Measurements from ENCODE around the gene MDH2. TPM values are rescaled to one million over a fixed set of nuclear protein-coding genes. Genes with fewer than 3 reads are reported as not detected.
"Not testable (repeated sequence)": the region's sequence is repeated elsewhere in the genome, so short reads cannot be mapped to it uniquely, and the experiment has no call there.

Gene MDH2
- total and polyA plus RNA-seq, 2 donors (not counting 1 experiment from before 2014, with no cell fraction given): 49.4 to 90.7 TPM

DNA sequence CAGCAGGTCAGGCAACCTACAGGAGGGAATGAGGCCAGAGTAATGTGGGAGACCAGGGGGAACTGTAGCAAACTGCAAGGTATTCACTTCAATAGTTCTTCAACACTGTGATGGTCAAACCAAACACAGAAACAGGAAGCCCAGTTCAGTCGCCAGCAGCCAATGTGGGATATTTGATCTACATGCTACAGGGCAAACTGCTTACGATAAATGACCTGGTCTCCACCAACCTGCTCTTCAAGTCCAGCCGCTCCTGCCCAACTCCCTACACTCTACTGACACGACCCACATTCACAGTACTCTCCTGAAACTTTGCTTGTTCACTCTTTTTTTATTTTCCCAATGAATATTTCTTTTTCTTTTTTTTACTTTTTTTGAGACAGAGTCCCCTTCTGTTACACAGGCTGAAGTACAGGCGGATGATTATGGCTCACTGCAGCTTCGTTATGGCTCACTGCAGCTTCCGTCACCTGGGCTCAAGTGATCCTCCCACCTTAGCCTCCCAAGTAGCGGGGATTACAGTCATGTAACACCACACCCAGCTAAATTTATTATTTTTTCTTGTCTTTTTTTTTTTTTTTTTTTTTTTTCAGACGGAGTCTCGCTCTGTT is 42.1 kb downstream of the MDH2 start:
- no peak overlapping the region for H2AFZ ChIP-seq (ENCODE audit: low read length)
- TF ChIP-seq, protein P1, sequence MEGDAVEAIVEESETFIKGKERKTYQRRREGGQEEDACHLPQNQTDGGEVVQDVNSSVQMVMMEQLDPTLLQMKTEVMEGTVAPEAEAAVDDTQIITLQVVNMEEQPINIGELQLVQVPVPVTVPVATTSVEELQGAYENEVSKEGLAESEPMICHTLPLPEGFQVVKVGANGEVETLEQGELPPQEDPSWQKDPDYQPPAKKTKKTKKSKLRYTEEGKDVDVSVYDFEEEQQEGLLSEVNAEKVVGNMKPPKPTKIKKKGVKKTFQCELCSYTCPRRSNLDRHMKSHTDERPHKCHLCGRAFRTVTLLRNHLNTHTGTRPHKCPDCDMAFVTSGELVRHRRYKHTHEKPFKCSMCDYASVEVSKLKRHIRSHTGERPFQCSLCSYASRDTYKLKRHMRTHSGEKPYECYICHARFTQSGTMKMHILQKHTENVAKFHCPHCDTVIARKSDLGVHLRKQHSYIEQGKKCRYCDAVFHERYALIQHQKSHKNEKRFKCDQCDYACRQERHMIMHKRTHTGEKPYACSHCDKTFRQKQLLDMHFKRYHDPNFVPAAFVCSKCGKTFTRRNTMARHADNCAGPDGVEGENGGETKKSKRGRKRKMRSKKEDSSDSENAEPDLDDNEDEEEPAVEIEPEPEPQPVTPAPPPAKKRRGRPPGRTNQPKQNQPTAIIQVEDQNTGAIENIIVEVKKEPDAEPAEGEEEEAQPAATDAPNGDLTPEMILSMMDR (conservative IDR thresholded peaks at IDR 0.05 in 1 of 2, IDR thresholded peaks at IDR 0.05 in 1 of 2; ENCODE audit: low read depth in 1 of 2, low read length in 2 of 2): no peak
- TF ChIP-seq EZH2 (IDR thresholded peaks at IDR 0.05; ENCODE audit: low read length, missing control alignments): no peak

DNA sequence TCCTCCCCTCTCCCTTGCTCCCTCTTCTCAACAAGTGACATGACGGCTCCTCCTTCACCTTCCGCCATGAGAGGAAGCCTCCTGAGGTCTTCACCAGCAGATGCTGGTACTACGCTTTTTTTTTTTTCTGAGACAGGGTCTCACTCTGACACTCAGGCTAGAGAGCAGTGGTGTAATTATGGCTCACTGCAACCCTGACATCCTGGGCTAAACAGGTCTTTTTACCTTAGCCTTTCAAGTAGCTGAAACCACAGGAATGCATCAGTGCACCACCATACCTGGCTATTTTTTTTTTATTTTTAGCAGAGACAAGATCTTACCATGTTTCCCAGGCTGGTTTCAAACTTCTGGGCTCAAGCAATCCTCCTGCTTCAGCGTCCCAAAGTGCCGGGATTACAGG is 43.6 kb downstream of the MDH2 start:
- no peaks in the 10 kb centered on the region for H3K9me3 ChIP-seq (ENCODE audit: control insufficient read depth, insufficient read depth, low read depth, low read length)
- no peak overlapping the region for H3K4me2 ChIP-seq (ENCODE audit: extremely low read depth, insufficient read depth, low read length)
- peaks cover 3% of the 10 kb centered on the region for H3K4me1 ChIP-seq (ENCODE audit: control insufficient read depth, extremely low read depth, insufficient read depth, low read length)
- TF ChIP-seq EZH2 (IDR thresholded peaks at IDR 0.05; ENCODE audit: low read length, missing control alignments): no peak
- TF ChIP-seq, protein P1 (conservative IDR thresholded peaks at IDR 0.05 in 1 of 2, IDR thresholded peaks at IDR 0.05 in 1 of 2; ENCODE audit: low read depth in 1 of 2, low read length in 2 of 2): no peak
- no peaks in the 10 kb centered on the region for H3K36me3 ChIP-seq (ENCODE audit: control insufficient read depth, insufficient read depth, low read length)
- H4K20me1 ChIP-seq (ENCODE audit: control insufficient read depth, extremely low read depth, insufficient read depth, low read length): no peaks in the 10 kb centered on the region
- H3K27ac ChIP-seq (ENCODE audit: insufficient read depth, low read length): no peak overlapping the region
- no peak overlapping the region for H3K4me3 ChIP-seq (replicated peaks in 1 of 4; ENCODE audit: control extremely low read depth in 1 of 4, insufficient read depth in 1 of 4, low read depth in 3 of 4, low read length in 4 of 4)
- no peak overlapping the region for H2AFZ ChIP-seq (ENCODE audit: low read length)
- H3K9ac ChIP-seq (ENCODE audit: insufficient read depth, low read length): no peak overlapping the region
- no peaks in the 10 kb centered on the region for H3K27me3 ChIP-seq (ENCODE audit: control insufficient read depth, insufficient read depth, low read length)
- no peak for DNase-seq (ENCODE audit: low read depth in 2 of 2)
- H3K79me2 ChIP-seq (ENCODE audit: control insufficient read depth, insufficient read depth, low read length): no peaks in the 10 kb centered on the region

More for the DNA sequence above, 42.1 kb downstream of the MDH2 start:
- Histone ChIP-seq H3K9me3 (ENCODE audit: control insufficient read depth, insufficient read depth, low read depth, low read length) (no peaks in the 10 kb centered on the region), H3K9ac (ENCODE audit: insufficient read depth, low read length) (no peak overlapping the region), H3K4me1 (ENCODE audit: control insufficient read depth, extremely low read depth, insufficient read depth, low read length) (peaks cover 3% of the 10 kb centered on the region), H3K79me2 (ENCODE audit: control insufficient read depth, insufficient read depth, low read length) (no peaks in the 10 kb centered on the region), H3K27ac (ENCODE audit: insufficient read depth, low read length) (no peak overlapping the region), H3K27me3 (ENCODE audit: control insufficient read depth, insufficient read depth, low read length) (no peaks in the 10 kb centered on the region), H3K36me3 (ENCODE audit: control insufficient read depth, insufficient read depth, low read length) (no peaks in the 10 kb centered on the region), H3K4me2 (ENCODE audit: extremely low read depth, insufficient read depth, low read length) (no peak overlapping the region), H4K20me1 (ENCODE audit: control insufficient read depth, extremely low read depth, insufficient read depth, low read length) (no peaks in the 10 kb centered on the region), H3K4me3 (replicated peaks in 1 of 4; ENCODE audit: control extremely low read depth in 1 of 4, insufficient read depth in 1 of 4, low read depth in 3 of 4, low read length in 4 of 4) (no peak overlapping the region)
- DNase-seq (ENCODE audit: low read depth in 2 of 2): no peak

DNA sequence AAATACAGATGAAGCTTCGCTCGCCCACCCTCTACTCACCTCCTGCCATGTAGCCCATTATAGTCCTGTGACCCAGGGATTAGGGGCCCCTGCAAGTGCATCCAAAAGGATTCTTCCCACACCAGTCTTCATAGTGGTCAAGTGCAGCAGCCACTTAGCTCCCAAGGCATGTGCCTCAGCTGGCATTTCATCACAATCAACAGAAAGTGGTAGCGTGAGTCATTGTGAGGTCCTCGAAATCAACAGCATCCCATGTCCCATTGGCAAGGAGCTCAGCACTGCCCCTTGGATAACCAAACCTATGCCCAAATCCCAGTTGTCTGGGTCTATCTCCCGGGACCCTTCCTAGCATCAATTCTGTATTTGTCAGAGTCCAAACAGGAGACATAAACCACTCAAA is 45.6 kb downstream of the MDH2 start:
- DNase-seq (ENCODE audit: low read depth in 2 of 2): peak in 1 of 2 donors; percentile 24

DNA sequence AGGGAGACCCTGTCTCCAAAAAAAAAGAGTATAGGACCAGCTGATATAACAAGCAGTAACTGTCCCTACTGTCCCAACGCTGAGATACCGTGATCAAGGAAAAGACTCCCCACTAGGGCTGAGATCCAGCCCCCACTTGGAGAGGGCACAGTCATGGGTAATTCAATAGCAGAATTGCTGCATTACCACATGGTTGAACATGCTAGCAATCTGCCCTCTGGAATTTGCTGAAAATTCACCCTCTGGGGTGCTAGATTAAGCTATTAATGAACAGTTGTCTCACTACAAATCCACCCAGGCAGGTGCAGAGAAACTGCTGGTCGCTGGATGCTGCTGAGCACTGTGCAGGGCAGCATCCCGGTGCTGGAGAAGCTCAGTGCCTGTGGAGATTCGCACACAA is 46.4 kb downstream of the MDH2 start:
- H3K36me3 ChIP-seq (ENCODE audit: control insufficient read depth, insufficient read depth, low read length); H3K4me1 ChIP-seq (ENCODE audit: control insufficient read depth, extremely low read depth, insufficient read depth, low read length); H2AFZ ChIP-seq (ENCODE audit: low read length); H3K9me3 ChIP-seq (ENCODE audit: control insufficient read depth, insufficient read depth, low read depth, low read length); H3K27me3 ChIP-seq (ENCODE audit: control insufficient read depth, insufficient read depth, low read length); H3K79me2 ChIP-seq (ENCODE audit: control insufficient read depth, insufficient read depth, low read length); H3K27ac ChIP-seq (ENCODE audit: insufficient read depth, low read length); DNase-seq (ENCODE audit: low read depth in 2 of 2); H3K4me2 ChIP-seq (ENCODE audit: extremely low read depth, insufficient read depth, low read length); H4K20me1 ChIP-seq (ENCODE audit: control insufficient read depth, extremely low read depth, insufficient read depth, low read length); H3K4me3 ChIP-seq (replicated peaks in 1 of 4; ENCODE audit: control extremely low read depth in 1 of 4, insufficient read depth in 1 of 4, low read depth in 3 of 4, low read length in 4 of 4); H3K9ac ChIP-seq (ENCODE audit: insufficient read depth, low read length): not testable (repeated sequence)

More for the DNA sequence above, 45.6 kb downstream of the MDH2 start:
- H3K79me2 ChIP-seq (ENCODE audit: control insufficient read depth, insufficient read depth, low read length); H3K4me3 ChIP-seq (replicated peaks in 1 of 4; ENCODE audit: control extremely low read depth in 1 of 4, insufficient read depth in 1 of 4, low read depth in 3 of 4, low read length in 4 of 4); H3K27me3 ChIP-seq (ENCODE audit: control insufficient read depth, insufficient read depth, low read length); H3K27ac ChIP-seq (ENCODE audit: insufficient read depth, low read length); H3K4me2 ChIP-seq (ENCODE audit: extremely low read depth, insufficient read depth, low read length); H3K36me3 ChIP-seq (ENCODE audit: control insufficient read depth, insufficient read depth, low read length); H3K9ac ChIP-seq (ENCODE audit: insufficient read depth, low read length); H4K20me1 ChIP-seq (ENCODE audit: control insufficient read depth, extremely low read depth, insufficient read depth, low read length); H2AFZ ChIP-seq (ENCODE audit: low read length); H3K9me3 ChIP-seq (ENCODE audit: control insufficient read depth, insufficient read depth, low read depth, low read length); H3K4me1 ChIP-seq (ENCODE audit: control insufficient read depth, extremely low read depth, insufficient read depth, low read length): not testable (repeated sequence)

Measured in fibroblast of lung (primary cell).